H1 (cell line): ENCODE data around the gene HMGA1. TPM values are rescaled to one million over a fixed set of nuclear protein-coding genes. Genes with fewer than 3 reads are reported as not detected.

ENCODE experiments used
- BACH1 ChIP-seq: IDR thresholded peaks from 2 replicates; pipeline ENCODE4 v1.6.1; 2012; ENCODE audit warnings: low read length, improper control_type of control experiment
- BRCA1 ChIP-seq: IDR thresholded peaks from 2 replicates; pipeline ENCODE4 v1.6.1; 2012; ENCODE audit warnings: low read depth, low read length, improper control_type of control experiment
- HDAC2 ChIP-seq, 2 experiments: fragments of 300-600 bp in 1 of 2; sonication (generic) in 1 of 2; IDR thresholded peaks; 2 replicates each; pipeline ENCODE4 v1.6.1; 2011 to 2012; ENCODE audit warnings: low read depth in 2 of 2, low read length in 2 of 2, mild to moderate bottlenecking in 2 of 2, moderate library complexity in 2 of 2, borderline replicate concordance in 1 of 2, inconsistent platforms in 1 of 2
- JUN ChIP-seq: IDR thresholded peaks from 2 replicates; pipeline ENCODE4 v1.6.1; 2011; ENCODE audit warnings: low read depth, mild to moderate bottlenecking, improper control_type of control experiment, low read length
- RAD21 ChIP-seq, 2 experiments: IDR thresholded peaks in 1 of 2; conservative IDR thresholded peaks in 1 of 2; 2 replicates each; pipeline ENCODE4 v1.6.1; 2011; ENCODE audit warnings: low read depth in 2 of 2, low read length in 2 of 2, improper control_type of control experiment in 1 of 2, inconsistent platforms in 1 of 2, mild to moderate bottlenecking in 1 of 2, moderate library complexity in 1 of 2
- TCF12 ChIP-seq: IDR thresholded peaks from 2 replicates; pipeline ENCODE4 v1.6.1; 2011; ENCODE audit warnings: low read depth, mild to moderate bottlenecking, low read length
- polyA plus RNA-seq, 7 experiments: library from polyadenylated mRNA; depleted of rRNA in 3 of 7; stranded (reverse) in 5 of 7; unstranded in 2 of 7; fragments of >200 nt in 5 of 7; fragments of 200-250 nt in 2 of 7; gene quantifications; 1 replicate in 5 of 7; 2 replicates in 1 of 7; 4 replicates in 1 of 7; pipeline versions ENCODE4 v1.2.1 to v1.2.3, GENCODE V29; 2011 to 2013; ENCODE audit warnings: missing spikeins in 2 of 7, mixed read lengths in 2 of 7
- total RNA-seq: library from RNA; stranded (reverse); fragmentation: NEBNext Ultra II Directional; extraction: Animal tissue kit (Norgen Biotek cat#: 25700); gene quantifications from 2 replicates; pipeline ENCODE4 v1.2.1, GENCODE V29; 2021

Gene HMGA1
- total and polyA plus RNA-seq, 2 of the 8 experiments (the other 6 are each of a cell fraction or from before 2014, with no cell fraction given), result 1,557 to 2,636 TPM

DNA sequence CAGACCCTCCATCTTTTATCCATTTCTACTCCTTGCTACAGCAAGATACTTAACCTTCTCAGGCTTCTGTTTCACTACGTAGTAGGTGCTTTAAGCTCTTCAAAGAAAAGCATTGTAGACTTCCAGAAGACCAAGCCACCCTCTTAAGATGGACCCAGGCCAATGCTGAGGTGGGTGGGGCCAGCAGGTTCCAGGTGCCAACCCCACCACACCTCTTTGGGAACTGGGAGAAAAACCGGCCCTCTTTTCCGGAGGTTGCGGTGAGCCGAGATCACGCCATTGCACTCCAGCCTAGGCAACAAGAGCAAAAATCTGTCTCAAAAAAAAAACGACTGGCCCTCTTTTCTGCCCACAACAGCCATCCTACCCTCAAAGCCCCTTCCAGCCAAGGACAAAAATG is 10.6 kb upstream of the HMGA1 start (continued):
- TF ChIP-seq RAD21 (IDR thresholded peaks at IDR 0.05 in 1 of 2, conservative IDR thresholded peaks at IDR 0.05 in 1 of 2; ENCODE audit: low read depth in 2 of 2, low read length in 2 of 2) (no peak), TCF12 (no peak), HDAC2 (IDR thresholded peaks at IDR 0.05; ENCODE audit: borderline replicate concordance in 1 of 2, low read depth in 2 of 2, low read length in 2 of 2) (no peak), BACH1 (no peak), BRCA1 (no peak), JUN (no peak)
